ENCODE measurements around the gene ACSF2.

DNA sequence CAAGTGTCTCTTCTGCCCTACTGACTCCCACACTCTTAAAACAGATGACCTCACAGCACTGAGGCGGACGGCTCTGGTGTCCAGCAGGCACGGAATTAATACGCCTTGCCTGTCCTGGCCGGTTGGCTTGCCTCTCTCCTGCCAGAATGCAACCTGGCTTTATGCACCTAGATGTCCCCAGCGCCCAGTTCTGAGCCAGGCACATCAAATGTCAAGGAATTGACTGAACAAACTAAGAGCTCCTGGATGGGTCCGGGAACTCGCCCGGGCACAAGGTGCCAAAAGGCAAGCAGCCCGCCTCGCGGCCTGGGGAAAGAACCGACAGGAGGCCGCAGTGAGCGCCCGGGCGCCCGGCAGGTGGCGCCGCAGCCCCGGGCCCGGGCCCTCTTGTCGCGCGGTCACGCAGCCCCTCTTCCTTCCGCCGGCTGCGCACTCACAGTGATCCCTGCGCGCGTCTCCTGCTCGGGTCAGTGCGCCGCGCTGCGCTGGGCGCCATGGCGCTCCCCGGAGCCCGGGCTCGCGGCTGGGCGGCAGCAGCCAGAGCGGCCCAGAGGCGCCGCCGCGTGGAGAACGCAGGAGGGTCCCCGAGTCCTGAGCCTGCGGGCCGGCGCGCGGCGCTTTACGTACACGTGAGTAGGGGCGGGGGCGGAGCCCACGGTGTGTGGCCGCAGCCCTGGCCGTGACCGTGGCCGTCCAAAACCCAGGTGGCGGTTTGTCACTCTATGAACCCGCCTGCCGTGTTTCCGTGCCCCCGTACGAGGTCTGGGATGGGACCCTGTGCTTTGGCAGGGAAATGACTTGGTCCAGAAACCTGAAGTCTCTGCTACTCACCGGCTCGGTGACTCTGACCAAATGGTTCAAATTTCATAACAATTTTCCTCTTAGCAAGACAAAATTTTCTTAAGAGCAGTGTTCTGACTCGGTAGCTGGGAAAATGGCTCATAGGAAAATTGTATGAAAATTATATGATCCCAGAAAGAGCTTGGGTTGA is 52.7 kb downstream of the ACSF2 start, which contains the start of gene RSAD1:
- TF ChIP-seq CTCF (IDR thresholded peaks at IDR 0.05; ENCODE audit: poor library complexity) (peak; percentile 80), EZH2 (IDR thresholded peaks at IDR 0.05; ENCODE audit: borderline replicate concordance) (no peak), EZH2phosphoT487 (IDR thresholded peaks at IDR 0.05; ENCODE audit: low read depth, severe bottlenecking, unreplicated experiment) (no peak)
